Sigmoid colon (tissue), 3 donors: ENCODE data around the gene SLC39A6.

Source experiments
- POLR2A ChIP-seq, 2 donors: fragments of 450-650 bp; IDR thresholded peaks; one replicate each; pipeline ENCODE4 v1.6.1; 2016; ENCODE audit warnings: antibody characterized with exemption in 2 of 2, mild to moderate bottlenecking in 2 of 2, moderate library complexity in 2 of 2
- TF ChIP-seq, protein P1 (sequence below), 4 experiments: fragments of 450-650 bp in 3 of 4; fragments of 200-600 bp in 1 of 4; IDR thresholded peaks; one replicate each; pipeline ENCODE4 v1.5.1; 2016 to 2019; ENCODE audit warnings: antibody characterized with exemption in 4 of 4, mild to moderate bottlenecking in 3 of 4, moderate library complexity in 2 of 4

DNA sequence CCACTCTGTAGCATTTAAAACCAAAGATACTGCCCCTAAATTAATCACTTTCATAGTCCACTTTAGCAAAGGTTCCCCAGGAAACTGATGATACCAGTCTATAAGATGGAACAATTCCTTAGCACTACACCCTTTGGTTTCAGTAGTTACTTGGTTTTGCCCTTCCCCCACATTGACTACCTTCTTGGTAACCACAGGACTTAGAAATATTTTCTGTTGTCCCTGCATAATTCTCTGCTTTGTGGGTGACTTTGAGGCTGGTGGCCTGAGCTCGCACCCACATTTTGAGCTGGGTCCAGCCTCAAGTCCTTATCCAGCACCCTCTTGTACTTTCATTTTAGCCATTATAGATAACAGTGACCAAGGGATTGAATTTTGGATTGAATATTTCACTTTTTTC, 23.6 kb upstream of the SLC39A6 start:
- TF ChIP-seq, protein P1, sequence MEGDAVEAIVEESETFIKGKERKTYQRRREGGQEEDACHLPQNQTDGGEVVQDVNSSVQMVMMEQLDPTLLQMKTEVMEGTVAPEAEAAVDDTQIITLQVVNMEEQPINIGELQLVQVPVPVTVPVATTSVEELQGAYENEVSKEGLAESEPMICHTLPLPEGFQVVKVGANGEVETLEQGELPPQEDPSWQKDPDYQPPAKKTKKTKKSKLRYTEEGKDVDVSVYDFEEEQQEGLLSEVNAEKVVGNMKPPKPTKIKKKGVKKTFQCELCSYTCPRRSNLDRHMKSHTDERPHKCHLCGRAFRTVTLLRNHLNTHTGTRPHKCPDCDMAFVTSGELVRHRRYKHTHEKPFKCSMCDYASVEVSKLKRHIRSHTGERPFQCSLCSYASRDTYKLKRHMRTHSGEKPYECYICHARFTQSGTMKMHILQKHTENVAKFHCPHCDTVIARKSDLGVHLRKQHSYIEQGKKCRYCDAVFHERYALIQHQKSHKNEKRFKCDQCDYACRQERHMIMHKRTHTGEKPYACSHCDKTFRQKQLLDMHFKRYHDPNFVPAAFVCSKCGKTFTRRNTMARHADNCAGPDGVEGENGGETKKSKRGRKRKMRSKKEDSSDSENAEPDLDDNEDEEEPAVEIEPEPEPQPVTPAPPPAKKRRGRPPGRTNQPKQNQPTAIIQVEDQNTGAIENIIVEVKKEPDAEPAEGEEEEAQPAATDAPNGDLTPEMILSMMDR (IDR thresholded peaks at IDR 0.05): no peak
- no peak for TF ChIP-seq POLR2A (IDR thresholded peaks at IDR 0.05)
